Stimulated activated CD4-positive, alpha-beta T cell treated with anti-CD3 and anti-CD28 coated beads, Interleukin-15, amount 100 ng/mL, for 24 hours (primary cell): ENCODE measurements around the gene MAP1B.

ENCODE experiments used
- DNase-seq: peaks from one replicate; pipeline ENCODE4 v3.0.0-alpha.2; 2020

Gene MAP1B

GRCh38 chr5:72231991-72232703 is 124.9 kb downstream of the MAP1B start:
- DNase-seq = no peak

GRCh38 chr5:72232838-72233237 is 125.6 kb downstream of the MAP1B start:
- DNase-seq = no peak

- DNase-seq = no peak
These were observed 126.6 kb downstream of the MAP1B start for GRCh38 chr5:72233835-72234234.

- peak; percentile 20 for DNase-seq
These were observed 127.0 kb downstream of the MAP1B start for GRCh38 chr5:72234265-72234700.

- no peak for DNase-seq
These were observed 127.6 kb downstream of the MAP1B start for GRCh38 chr5:72234868-72235267.

- no peak for DNase-seq
These were observed 128.4 kb downstream of the MAP1B start for GRCh38 chr5:72235725-72236124.

GRCh38 chr5:72237415-72237814 is 130.1 kb downstream of the MAP1B start:
- DNase-seq = no peak

- no peak for DNase-seq
These were observed 130.6 kb downstream of the MAP1B start for GRCh38 chr5:72237879-72238278.

GRCh38 chr5:72238712-72239445 is 131.6 kb downstream of the MAP1B start:
- no peak for DNase-seq

- DNase-seq = no peak
These were observed 134.2 kb downstream of the MAP1B start for GRCh38 chr5:72241346-72242003.

GRCh38 chr5:72242796-72243475 is 135.7 kb downstream of the MAP1B start:
- no peak for DNase-seq

GRCh38 chr5:72243706-72244105 is 136.4 kb downstream of the MAP1B start:
- DNase-seq = no peak

GRCh38 chr5:72244862-72245371 is 137.6 kb downstream of the MAP1B start:
- DNase-seq = no peak

- DNase-seq = no peak
These were observed 138.3 kb downstream of the MAP1B start for GRCh38 chr5:72245546-72245945.

- DNase-seq = no peak
These were observed 138.8 kb downstream of the MAP1B start for GRCh38 chr5:72245951-72246532.

GRCh38 chr5:72246954-72247442 is 139.7 kb downstream of the MAP1B start:
- DNase-seq = no peak

GRCh38 chr5:72248410-72248981 is 141.2 kb downstream of the MAP1B start:
- no peak for DNase-seq

GRCh38 chr5:72251386-72251785 is 144.1 kb downstream of the MAP1B start:
- DNase-seq = no peak

- DNase-seq = no peak
These were observed 144.7 kb downstream of the MAP1B start for GRCh38 chr5:72252008-72252407.

- no peak for DNase-seq
These were observed 145.4 kb downstream of the MAP1B start for GRCh38 chr5:72252574-72253155.

- no peak for DNase-seq
These were observed 148.0 kb downstream of the MAP1B start for GRCh38 chr5:72255237-72255636.

- no peak for DNase-seq
These were observed 148.4 kb downstream of the MAP1B start for GRCh38 chr5:72255670-72256069.
